Measurements from ENCODE around the gene ZCCHC7. TPM values are rescaled to one million over a fixed set of nuclear protein-coding genes. Genes with fewer than 3 reads are reported as not detected.

ZCCHC7 gene
- polyA plus RNA-seq, 3 donors = 8.7 to 12.9 (median 12.5) TPM

GRCh38 chr9:37363124-37363523 lies 242.8 kb downstream of the ZCCHC7 start:
- Mint-ChIP-seq H3K36me3 (peaks cover 0 to 4% of the 10 kb centered on the region in 2 donors), H3K4me3 (no peak overlapping the region), H3K27me3 (ENCODE audit: low read depth in 3 of 3) (no peaks in the 10 kb centered on the region), H3K9me3 (peaks cover 0 to 1% (median 0%) of the 10 kb centered on the region in 7 donors), H3K27ac (no peak overlapping the region), H3K4me1 (no peaks in the 10 kb centered on the region)
- TF ChIP-seq, protein P1, sequence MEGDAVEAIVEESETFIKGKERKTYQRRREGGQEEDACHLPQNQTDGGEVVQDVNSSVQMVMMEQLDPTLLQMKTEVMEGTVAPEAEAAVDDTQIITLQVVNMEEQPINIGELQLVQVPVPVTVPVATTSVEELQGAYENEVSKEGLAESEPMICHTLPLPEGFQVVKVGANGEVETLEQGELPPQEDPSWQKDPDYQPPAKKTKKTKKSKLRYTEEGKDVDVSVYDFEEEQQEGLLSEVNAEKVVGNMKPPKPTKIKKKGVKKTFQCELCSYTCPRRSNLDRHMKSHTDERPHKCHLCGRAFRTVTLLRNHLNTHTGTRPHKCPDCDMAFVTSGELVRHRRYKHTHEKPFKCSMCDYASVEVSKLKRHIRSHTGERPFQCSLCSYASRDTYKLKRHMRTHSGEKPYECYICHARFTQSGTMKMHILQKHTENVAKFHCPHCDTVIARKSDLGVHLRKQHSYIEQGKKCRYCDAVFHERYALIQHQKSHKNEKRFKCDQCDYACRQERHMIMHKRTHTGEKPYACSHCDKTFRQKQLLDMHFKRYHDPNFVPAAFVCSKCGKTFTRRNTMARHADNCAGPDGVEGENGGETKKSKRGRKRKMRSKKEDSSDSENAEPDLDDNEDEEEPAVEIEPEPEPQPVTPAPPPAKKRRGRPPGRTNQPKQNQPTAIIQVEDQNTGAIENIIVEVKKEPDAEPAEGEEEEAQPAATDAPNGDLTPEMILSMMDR (IDR thresholded peaks at IDR 0.05) = no peak
- no peak for DNase-seq
- intact Hi-C loops (cut with micrococcal nuclease) = no loop called here
- no peak overlapping the region for H2AFZ ChIP-seq (ENCODE audit: insufficient read depth, low read depth, low read length, poor library complexity, severe bottlenecking)
- no peaks in the 10 kb centered on the region for H4K20me1 ChIP-seq (ENCODE audit: insufficient read depth, low read length)
- 100% methylated on average over 3 of the region's 4 CpGs for WGBS (ENCODE audit: insufficient coverage)
- H3K9me3 ChIP-seq (replicated peaks in 1 of 2; ENCODE audit: control insufficient read depth in 1 of 2, insufficient read depth in 1 of 2, low read length in 2 of 2) = no peaks in the 10 kb centered on the region
- no peaks in the 10 kb centered on the region for H3K79me2 ChIP-seq (ENCODE audit: insufficient read depth, low read length)
- H3K27me3 ChIP-seq (ENCODE audit: control insufficient read depth in 2 of 2, insufficient read depth in 2 of 2, low read length in 2 of 2) = no peaks in the 10 kb centered on the region
- no peak overlapping the region for H3K4me2 ChIP-seq (replicated peaks; ENCODE audit: extremely low read depth, low read length, poor library complexity, severe bottlenecking)
- H3K4me3 ChIP-seq (replicated peaks in 1 of 3; ENCODE audit: low read depth in 2 of 3, low read length in 3 of 3) = no peak overlapping the region
- no peaks in the 10 kb centered on the region for H3K4me1 ChIP-seq (ENCODE audit: control insufficient read depth in 1 of 2, insufficient read depth in 2 of 2, low read length in 2 of 2)
- no peak overlapping the region for H3K27ac ChIP-seq (ENCODE audit: low read depth in 1 of 2, low read length in 2 of 2)
- peaks cover 4 to 9% of the 10 kb centered on the region in 2 donors for H3K36me3 ChIP-seq (replicated peaks in 1 of 2; ENCODE audit: control insufficient read depth in 1 of 2, insufficient read depth in 2 of 2, low read length in 2 of 2)
- no peak overlapping the region for H3K9ac ChIP-seq (ENCODE audit: insufficient read depth, low read length, poor library complexity, severe bottlenecking)

DNA sequence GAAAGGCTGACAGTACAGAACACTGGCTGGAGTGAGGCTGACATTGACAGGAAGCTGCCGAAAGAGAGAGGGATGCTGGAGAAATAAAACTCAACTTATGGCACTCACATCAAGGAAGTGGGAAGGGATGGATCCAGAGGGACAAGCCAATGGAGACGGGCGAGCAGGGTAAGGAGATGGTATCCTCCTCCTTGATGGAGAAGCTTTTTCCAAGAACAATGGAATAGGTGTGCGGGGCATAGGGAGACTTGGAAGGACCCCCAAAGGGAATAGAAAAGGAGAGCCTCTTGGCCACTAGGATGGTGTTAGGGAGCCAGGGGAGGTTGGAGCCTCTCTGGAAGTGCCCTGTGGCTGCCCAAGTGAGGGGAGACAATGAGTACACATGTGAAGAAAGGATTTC lies 243.8 kb downstream of the ZCCHC7 start:
- Mint-ChIP-seq H3K36me3 (no peaks in the 10 kb centered on the region), H3K27me3 (ENCODE audit: low read depth in 3 of 3) (no peaks in the 10 kb centered on the region), H3K4me1 (no peaks in the 10 kb centered on the region), H3K4me3 (no peak overlapping the region), H3K27ac (peak overlapping the region in 1 of 7 donors; percentile 32), H3K9me3 (peaks cover 0 to 1% (median 0%) of the 10 kb centered on the region in 7 donors)
- peaks cover under 1 to 2% of the 10 kb centered on the region in 2 donors for H3K36me3 ChIP-seq (replicated peaks in 1 of 2; ENCODE audit: control insufficient read depth in 1 of 2, insufficient read depth in 2 of 2, low read length in 2 of 2)
- H3K79me2 ChIP-seq (ENCODE audit: insufficient read depth, low read length) = no peaks in the 10 kb centered on the region
- H4K20me1 ChIP-seq (ENCODE audit: insufficient read depth, low read length) = no peaks in the 10 kb centered on the region
- no peaks in the 10 kb centered on the region for H3K4me1 ChIP-seq (ENCODE audit: control insufficient read depth in 1 of 2, insufficient read depth in 2 of 2, low read length in 2 of 2)
- DNase-seq = no peak
- 97% methylated on average over 3 of the region's 4 CpGs for WGBS (ENCODE audit: insufficient coverage)
- H3K9me3 ChIP-seq (replicated peaks in 1 of 2; ENCODE audit: control insufficient read depth in 1 of 2, insufficient read depth in 1 of 2, low read length in 2 of 2) = no peaks in the 10 kb centered on the region
- intact Hi-C loops (cut with micrococcal nuclease) = no loop called here
- no peaks in the 10 kb centered on the region for H3K27me3 ChIP-seq (ENCODE audit: control insufficient read depth in 2 of 2, insufficient read depth in 2 of 2, low read length in 2 of 2)
- no peak overlapping the region for H3K27ac ChIP-seq (ENCODE audit: low read depth in 1 of 2, low read length in 2 of 2)
- TF ChIP-seq, protein P1 (IDR thresholded peaks at IDR 0.05) = no peak
- H3K4me3 ChIP-seq (replicated peaks in 1 of 3; ENCODE audit: low read depth in 2 of 3, low read length in 3 of 3) = no peak overlapping the region
- H3K9ac ChIP-seq (ENCODE audit: insufficient read depth, low read length, poor library complexity, severe bottlenecking) = no peak overlapping the region
- no peak overlapping the region for H2AFZ ChIP-seq (ENCODE audit: insufficient read depth, low read depth, low read length, poor library complexity, severe bottlenecking)
- H3K4me2 ChIP-seq (replicated peaks; ENCODE audit: extremely low read depth, low read length, poor library complexity, severe bottlenecking) = no peak overlapping the region
